ENCODE data around the gene KRTAP12-4.

- TF ChIP-seq CTCF (IDR thresholded peaks at IDR 0.05) (no peak), POLR2A (IDR thresholded peaks at IDR 0.05) (no peak)
Measured at GRCh38 chr21:44699502-44700001, 45.1 kb upstream of the KRTAP12-4 start.
